HG02981 (cell line): ENCODE data around the gene ACAP1.
A peak's percentile ranks its signal among the peaks of the same experiment; 100 is the strongest.

ENCODE experiments used
- ATAC-seq: cut with Tn5 transposase; IDR thresholded peaks from one replicate; pipeline ENCODE4 v1.9.1; 2021; ENCODE audit warnings: mild to moderate bottlenecking, moderate library complexity; ENCODE audit not compliant: unreplicated experiment

The ACAP1 gene, protein sequence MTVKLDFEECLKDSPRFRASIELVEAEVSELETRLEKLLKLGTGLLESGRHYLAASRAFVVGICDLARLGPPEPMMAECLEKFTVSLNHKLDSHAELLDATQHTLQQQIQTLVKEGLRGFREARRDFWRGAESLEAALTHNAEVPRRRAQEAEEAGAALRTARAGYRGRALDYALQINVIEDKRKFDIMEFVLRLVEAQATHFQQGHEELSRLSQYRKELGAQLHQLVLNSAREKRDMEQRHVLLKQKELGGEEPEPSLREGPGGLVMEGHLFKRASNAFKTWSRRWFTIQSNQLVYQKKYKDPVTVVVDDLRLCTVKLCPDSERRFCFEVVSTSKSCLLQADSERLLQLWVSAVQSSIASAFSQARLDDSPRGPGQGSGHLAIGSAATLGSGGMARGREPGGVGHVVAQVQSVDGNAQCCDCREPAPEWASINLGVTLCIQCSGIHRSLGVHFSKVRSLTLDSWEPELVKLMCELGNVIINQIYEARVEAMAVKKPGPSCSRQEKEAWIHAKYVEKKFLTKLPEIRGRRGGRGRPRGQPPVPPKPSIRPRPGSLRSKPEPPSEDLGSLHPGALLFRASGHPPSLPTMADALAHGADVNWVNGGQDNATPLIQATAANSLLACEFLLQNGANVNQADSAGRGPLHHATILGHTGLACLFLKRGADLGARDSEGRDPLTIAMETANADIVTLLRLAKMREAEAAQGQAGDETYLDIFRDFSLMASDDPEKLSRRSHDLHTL

DNA sequence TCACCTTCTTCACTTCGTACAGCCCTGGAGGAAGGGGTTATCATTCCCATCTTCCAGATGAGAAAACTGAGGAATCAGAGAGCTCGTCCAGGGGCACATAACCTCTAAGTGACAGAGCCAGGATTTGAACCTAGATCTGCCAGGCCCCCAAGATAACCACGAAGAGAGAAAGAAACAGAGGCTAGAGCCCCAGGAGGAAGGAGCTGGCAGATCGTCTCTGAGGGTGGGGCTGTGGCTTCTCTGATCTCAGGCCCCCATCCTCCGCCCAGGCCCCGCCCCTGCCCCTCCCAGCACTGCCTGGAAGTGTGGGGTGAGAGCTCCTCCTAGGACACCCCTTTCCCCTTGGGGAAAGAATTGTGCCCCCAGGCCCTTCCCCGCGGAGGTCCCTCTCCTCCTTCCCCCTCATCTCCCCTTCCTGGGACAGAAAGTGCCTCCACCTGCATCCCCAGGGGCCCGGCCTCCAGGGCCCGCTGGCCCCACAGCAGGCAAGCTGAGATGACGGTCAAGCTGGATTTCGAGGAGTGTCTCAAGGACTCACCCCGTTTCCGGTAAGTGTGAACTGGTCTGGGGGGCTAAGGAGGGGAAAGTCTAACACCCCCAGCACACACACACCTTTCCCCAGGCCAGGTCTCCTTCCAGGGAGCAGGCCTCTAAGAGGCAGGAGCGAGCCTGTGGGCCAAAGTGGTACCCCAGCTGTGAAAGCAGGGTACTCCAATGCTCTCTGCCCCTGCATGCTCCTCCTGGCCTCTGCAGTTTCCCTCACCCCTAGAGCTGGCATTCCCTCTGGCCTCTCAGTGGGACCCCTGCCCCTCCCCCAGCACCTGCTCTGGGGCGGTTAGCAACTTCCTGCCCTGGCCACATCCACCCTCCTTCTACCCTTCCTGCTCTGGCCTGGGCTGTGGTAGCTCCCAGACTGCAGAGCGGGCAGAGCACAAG is at the start of gene ACAP1:
TSS of gene ACAP1 (plus strand) at position 290 of the 936 bp plus-strand sequence. CDS start at position 496, 206 bp downstream.
- ATAC-seq, result peak; percentile 55

DNA sequence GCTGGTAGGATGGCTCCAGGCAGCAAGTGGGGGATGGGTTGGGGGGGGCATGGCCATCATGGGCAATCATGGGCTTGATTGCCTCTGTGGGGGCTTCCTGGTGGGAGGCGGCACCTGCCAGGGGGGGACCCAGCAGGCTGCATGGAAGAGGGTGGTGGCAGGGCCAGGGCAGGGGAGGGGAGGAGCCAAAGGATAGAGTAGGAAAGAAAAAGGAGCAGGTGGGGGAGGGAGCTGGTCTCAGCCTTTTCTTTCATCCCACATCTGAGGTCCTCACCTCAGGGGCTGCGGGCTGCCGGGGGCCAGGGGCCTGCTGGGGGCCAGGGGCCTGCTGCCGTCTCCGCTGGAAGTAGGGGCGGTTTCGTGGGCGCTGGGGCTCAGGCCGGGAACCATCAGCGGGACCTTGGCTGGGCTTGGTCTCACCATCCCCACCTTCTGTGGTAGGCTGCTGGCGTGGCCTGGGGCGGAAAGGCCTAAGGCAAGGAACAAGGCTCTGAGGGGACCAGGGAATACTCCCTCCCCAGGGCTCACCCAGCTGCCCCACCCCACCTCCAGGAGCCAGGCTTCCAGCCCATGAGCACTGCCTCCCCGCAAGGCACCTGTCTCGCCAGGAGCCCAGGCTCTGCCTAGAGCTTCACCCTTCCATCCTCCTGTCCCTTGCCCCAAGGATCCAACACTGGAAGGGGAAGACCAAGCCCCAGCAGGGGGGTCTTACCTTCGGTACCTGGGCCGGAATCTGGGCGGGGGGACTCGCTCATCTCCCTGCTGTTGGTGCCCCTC is 46.9 kb upstream of the ACAP1 start:
- no peak for ATAC-seq

DNA sequence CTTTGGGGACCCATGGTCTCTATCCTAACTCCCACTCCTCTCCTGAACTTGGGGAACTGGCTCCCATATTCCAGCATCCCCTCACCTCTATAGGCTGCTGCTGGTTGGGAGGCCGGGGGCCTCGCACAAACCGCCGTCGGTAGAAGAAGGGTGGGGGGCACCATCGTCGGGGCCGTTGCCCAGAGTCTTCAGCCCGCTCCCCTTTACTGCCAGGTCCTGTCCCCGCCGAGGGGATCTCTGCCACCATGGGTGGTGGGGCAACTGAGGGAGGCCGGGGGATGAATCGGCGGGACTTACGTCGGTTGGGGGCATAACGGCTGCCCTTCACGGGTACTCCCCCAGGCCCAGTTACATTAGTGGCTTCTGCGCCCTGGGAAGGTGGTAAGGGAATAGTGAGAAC is 46.2 kb upstream of the ACAP1 start:
- ATAC-seq, result no peak

DNA sequence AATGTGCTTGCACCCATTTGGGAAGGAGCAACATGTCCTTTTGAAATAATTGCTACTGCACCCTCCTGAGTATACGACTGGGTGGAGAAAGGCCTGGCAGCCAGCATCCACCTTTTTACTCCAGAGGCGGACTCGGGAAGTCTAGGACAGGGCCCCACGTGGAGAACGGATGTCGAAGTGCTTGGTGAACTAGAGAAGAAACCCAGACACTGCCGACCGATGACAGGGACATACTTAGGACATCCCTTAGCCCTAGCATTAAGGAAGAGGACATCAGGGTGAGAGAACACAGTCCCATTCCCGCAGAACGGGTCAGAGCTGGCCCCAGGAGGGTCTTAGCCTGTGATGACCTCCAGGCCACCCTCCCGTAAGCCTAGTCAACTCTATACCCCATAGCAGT is 45.6 kb upstream of the ACAP1 start:
- ATAC-seq, result no peak

DNA sequence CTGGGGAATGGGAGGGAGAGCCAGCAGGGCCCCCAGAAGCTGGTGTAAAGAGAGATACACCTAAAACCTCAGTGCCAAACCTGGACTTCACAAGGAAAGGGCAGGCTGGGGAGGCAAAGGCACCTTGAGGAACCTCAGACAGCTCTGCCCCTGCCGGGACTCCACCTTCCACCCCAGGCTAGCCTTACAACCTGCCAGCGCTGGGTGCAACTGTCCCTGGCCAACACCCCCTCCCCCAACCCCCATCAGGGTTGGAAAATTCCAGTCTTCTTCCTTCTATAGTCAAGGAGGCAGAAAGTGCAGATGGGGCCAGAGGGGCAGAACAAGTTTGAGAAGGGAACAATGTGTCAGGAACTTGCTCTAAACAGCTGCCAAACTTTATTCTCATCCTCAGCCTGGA is 44.1 kb upstream of the ACAP1 start:
- no peak for ATAC-seq

DNA sequence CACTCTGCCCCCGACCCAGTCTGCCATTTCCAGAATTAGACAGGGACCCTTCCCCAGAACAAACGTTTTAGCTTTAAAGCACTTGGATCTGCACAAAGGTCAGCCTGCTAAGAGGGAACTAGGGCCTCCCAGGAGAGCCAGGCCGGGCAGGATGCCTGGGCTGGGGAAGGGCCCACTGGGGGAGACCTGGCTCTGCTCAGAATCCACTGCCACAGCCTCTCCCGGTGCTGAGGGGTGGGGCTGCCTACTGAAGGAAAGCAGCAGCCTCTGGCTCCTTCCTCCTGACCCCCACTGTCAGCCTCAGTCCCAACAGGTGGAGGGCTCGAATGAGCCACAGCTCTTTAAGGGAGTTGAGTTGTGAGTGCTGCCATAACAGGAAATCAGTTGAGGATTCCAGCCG is 43.6 kb upstream of the ACAP1 start:
- no peak for ATAC-seq

DNA sequence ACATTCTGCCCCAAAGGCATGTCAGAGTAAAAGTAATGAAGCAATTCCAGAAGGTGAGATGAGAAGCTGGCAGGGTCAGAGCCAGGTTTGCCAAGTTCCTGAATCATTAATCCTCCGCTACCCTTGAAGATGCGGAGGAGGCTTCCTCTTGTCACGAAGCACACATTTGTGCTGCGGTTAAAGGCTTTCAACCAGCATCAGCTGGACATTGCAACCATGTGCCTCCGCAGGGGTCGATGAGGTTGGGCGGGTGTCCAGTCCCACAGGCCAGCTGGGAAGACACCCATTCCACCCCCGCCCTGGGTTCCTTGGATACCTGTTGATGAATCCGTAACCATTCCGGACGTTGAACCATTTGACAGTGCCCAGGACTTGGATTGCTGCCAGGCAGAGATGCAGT is 43.2 kb upstream of the ACAP1 start:
- ATAC-seq, result no peak

DNA sequence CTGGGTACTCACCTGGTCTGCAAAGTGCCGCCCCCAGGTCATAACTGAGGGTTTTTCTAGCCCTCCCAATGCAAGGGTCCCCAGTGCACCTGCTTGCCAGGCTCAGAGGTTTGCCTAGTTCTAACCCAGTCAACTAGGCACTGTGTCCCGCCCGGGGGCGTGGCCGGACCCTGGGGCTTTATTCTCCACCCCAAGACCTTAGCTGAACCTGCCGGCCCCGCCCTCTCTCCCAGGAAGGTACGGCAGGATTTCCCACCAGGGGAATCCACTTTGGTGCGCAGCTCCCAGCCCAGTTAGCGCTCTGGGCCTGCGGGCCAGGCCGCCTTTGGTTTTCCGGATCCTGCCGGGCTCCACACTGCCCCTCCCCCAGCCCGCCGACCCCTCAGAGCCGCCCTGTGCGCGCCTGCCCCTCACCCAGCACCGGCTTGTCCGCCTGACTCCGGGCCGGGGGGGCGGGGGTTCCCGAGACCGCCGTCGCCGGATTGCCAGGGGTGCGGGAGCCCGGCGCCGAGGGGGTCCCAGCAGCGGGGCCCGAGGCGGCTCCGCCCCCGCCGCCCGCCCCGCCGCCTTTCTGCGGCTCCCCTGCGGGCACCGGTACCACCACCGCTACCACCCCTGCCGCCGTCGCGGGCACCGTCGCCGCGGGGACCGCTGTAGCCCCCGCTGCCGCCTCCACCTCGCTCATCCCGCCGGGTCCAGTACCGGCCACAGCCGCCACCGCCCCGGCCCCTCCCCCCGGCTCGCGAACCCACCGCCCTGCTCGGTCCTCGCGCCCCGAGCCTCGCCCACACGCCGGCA is 42.3 kb upstream of the ACAP1 start:
- ATAC-seq, result no peak

DNA sequence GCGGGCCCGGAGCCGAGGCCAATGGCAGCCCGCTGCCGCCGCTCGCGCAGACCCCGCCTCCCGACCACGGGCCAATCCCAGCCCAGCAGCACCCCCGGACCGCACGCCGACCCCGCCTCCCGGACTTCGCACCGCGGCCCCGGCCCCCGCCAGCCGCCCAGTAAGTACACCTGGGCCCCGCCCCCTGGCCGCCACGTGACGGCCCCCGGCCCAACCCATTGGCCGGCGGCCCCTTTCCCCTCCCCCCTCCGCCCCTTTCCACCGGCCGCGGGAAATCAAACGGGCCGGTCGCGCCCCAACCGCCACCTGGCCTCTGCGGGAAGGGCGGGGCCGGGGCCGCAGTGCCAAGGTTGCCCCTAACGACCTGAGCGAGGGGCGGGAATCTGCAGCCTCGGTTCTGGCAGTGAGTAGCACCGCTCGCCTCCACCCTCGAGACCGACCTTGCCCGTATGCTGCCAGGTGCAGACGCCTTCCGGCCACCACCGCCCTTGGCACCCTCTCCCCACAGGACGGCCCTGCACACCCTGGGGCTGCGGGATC is 41.6 kb upstream of the ACAP1 start, which contains the start of gene YBX2:
TSS of gene YBX2 (minus strand) at position 26 of the 540 bp plus-strand sequence. CDS start 139 bp downstream, outside the sequence.
- ATAC-seq, result no peak

DNA sequence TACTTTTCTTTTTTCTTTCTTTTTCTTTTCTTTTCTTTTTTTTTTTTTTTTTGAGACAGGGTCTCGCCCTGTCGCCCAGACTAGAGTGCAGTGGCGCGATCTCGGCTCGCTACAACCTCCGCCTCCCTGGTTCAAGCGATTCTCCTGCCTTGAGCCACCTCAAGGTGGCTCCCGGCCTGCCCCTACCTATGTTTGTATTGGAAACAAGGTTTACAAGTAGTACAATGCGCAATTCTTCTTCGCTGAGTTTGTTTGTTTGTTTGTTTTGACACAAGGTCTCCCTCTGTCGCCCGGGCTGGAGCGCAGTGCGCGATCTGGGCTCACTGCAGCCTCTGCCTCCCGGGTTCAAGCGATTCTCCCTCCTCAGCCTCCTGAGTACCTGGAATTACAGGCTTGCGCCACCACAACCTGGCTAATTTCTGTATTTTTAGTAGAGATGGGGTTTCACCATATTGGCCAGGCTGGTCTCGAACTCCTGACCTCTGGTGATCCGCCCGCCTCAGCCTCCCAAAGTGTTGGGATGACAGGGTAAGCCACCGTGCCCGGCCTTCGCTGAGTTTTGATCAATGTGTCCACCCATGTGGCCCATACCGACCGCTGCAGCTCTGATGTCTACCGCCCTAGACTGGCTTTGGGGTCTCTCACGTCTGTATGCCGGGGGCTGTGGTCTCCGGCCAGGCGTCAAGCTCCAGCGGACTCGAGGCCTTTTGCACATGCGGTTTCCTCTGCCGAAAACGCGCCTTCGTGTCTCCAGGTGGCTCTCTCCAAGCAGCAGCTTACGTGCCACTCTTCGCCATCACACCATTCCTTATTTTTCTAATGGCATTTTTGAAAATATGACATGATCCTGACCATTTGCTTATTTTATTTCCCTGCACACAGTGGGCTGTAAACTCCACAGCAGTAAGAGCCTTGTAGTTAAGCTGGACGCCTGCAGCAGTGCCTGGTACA is 40.8 kb upstream of the ACAP1 start:
- no peak for ATAC-seq

DNA sequence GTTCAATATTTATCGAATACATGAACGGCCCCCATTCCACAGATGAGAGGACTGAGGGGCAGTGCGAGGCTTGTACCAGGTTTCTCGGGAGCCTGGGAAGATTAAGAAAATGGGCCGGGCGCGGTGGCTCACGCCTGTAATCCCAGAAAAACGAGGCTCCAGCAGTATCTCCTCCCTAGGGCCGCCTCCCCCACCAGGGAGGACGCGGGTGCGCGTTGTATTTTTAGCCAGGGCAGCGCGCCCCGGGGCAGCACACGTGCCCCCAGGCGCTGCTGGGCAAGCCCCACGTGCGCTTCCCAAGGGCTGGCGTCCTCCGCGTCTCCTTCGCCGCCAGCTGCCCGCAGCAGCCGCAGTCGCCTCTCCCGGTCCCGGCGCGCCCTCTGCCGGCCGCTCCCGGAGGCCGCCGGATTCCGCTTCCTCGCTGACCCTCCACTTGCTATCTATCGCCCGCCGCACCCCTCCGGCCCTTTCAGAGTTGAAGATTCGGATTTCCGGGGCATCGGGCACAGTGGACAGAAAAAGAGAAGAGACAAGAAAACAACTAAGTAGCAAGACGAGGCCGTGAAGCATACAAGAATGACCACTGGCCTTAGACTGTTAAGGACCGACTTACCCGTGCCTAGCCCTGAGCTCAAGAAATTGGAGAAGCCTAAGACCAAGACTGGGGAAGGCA is 40.0 kb upstream of the ACAP1 start:
- ATAC-seq, result no peak

DNA sequence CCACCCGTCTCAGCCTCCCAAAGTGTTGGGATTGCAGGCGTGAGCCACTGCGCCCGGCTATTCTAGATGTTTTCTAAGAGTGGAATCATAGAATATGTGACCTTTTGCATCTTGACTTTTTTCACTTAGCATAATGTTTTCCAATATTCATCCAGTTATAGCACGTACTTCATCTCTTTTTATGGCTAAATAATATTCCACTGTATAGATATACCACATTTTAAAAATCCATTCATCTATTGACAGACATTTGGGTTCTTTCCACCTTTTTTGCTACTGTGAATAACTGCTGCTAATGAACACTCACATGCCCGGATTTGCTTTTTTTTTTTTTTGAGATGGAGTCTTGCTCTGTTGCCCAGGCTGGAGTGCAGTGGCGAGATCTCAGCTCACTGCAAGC is 32.1 kb upstream of the ACAP1 start:
- ATAC-seq, result no peak

DNA sequence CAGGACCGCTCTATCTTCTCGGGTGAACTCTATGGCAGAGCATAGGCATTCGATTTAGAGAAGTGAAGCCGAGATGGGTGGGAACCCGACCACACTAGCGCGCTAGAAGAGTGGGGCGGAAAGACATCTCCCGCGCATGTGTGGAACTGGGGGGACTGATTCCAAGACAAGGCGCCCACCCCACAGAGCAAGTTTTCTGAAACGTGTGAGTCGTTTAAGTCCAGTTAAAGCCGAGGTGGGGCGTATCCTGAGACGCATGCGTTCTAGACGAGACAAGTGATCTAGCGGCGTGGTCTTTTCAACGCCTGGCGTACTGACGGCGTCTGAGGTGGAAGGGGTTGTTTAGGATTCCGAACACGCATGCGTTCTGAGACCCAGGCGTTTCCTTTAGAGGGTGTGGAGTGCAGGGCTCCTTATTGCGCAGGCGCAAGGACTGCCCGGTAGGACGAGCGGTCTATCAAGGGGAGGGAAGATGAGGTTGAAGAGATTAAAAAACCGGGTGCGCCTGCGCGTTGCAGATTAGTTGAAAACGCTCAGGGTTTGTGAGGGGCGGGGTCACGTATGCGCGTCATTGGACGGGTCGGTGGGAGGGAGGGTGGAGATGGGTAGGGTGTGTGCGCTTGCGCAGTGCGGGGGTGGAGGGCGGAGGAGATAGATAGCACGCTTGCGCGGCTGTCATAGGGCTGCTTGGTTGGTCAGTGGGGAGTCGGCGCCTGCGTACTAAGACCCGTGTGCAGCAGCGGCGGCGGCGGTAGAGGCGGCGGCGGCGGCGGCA is 29.2 kb upstream of the ACAP1 start, which contains the start of gene EIF5A:
TSS of gene EIF5A (plus strand) at position 718 of the 775 bp plus-strand sequence. CDS start 2,008 bp downstream, outside the sequence.
- ATAC-seq, result peak; percentile 60

DNA sequence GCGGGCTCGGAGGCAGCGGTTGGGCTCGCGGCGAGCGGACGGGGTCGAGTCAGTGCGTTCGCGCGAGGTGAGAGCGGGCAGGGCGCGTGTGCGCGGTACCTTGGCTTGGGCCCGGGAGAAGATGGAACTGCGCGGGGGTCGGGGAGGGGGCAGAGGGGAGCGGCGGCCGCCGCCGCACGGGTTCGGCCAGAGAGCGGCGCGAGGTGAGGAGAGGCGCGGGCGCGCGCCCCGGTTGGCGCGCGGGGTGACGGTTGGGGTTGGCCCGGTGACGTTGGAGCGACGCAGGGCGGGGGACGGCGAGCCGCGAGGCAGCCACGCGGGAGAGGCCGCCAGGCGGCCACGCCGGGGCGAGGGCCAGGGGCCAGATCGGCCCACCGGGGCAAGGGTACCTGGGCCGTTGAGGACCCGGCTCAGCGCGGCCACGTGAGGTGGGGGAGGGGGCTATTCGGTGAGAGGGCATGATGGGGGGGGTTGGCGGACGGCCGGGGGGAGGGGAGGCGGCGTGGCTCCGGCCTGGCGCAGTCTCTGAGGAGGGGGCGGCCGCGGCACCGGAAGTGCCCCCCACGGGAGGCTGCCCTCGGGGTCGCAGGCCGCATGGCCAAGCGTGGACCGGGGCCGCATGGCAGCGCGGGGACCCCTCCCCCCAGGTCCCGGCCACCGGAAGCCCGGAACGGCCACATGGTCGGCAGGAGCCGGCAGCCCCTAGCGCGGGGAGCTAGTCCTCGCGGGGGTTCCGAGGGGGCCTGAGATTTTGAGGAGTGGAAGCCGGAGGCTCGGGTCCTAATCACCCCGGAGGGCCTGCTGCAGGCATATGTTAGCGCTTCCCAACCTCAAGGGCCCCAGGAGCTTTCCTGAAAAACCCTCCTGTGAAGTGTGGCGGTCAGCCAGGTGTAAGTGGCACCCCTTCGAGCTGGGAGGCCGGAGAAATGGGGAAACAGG is 28.4 kb upstream of the ACAP1 start:
- no peak for ATAC-seq

DNA sequence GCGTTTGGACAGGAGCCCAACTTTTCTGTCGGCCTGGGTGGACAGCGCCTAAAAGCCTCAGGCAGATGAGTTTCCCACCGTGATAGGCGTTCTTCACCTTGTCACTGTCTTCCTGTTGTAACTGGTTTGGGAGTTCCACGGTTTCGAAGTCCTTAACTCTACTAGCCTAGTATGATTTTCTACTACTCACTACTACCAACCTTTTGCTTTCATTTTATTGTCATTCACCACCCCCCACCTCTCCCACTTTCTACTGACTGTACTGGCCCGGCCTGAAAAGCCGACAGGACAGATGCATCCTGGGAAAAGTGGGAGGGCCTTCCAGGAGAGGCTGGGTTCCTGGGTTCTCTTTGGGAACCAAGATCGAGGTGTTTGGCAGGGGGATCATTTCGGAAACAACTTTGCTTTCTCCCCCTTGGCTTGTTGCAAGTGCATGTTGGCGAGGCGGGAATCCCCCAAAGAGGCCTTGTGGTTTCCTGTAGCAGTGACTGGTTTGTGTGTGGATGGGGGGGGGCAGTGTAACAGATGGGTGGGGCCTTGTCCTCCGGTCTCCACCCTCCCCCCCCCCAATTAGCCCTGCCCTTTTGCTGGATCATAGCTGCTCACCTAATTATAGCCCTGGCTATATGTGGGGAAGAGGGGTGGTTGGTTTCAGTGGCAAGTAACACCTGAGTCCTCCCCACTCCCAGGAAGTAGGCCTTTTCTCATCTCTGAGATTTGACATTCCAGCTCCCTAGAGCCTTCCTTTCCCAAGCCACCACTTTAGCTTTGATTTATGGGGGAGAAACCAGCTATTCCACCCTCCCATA is 27.5 kb upstream of the ACAP1 start:
- no peak for ATAC-seq
